ENCODE results near the gene RPE. TPM values are rescaled to one million over a fixed set of nuclear protein-coding genes. Genes with fewer than 3 reads are reported as not detected.

Gene RPE
- total RNA-seq, 4 donors from 2014 or later: 67.3 to 190 (median 87.2) TPM

DNA sequence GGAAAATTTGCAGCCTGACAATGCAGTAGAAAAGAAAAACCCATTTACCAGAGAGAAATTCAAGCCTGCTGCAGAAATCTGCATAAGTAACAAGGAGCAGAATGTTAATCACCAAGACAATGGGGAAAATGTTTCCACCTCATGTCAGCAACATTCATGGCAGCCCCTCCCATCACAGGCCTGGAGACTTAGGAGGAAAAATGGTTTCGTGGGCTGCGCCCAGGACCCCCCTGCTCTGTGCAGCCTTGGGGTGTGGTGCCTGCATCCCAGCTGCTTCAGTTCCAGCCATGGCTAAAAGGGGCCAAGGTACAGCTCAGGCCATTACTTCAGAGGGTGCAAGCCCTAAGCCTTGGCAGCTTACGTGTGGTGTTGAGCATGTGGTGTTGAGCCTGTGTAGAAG lies 53.4 kb downstream of the RPE start:
- no peaks in the 10 kb centered on the region for H3K9me3 ChIP-seq
- no peaks in the 10 kb centered on the region for H3K4me1 ChIP-seq
- no peak overlapping the region for H3K27ac ChIP-seq
- 91 to 93% methylated on average over 3 of the region's 3 CpGs for whole genome bisulfite sequencing, 2 donors
- no peak for DNase-seq
- no peaks in the 10 kb centered on the region for H3K27me3 ChIP-seq
- no peak overlapping the region for H3K4me3 ChIP-seq (replicated peaks in 1 of 3)
- H3K36me3 ChIP-seq: no peaks in the 10 kb centered on the region
- no peak for TF ChIP-seq POLR2A (IDR thresholded peaks at IDR 0.05)
- TF ChIP-seq, protein P1, sequence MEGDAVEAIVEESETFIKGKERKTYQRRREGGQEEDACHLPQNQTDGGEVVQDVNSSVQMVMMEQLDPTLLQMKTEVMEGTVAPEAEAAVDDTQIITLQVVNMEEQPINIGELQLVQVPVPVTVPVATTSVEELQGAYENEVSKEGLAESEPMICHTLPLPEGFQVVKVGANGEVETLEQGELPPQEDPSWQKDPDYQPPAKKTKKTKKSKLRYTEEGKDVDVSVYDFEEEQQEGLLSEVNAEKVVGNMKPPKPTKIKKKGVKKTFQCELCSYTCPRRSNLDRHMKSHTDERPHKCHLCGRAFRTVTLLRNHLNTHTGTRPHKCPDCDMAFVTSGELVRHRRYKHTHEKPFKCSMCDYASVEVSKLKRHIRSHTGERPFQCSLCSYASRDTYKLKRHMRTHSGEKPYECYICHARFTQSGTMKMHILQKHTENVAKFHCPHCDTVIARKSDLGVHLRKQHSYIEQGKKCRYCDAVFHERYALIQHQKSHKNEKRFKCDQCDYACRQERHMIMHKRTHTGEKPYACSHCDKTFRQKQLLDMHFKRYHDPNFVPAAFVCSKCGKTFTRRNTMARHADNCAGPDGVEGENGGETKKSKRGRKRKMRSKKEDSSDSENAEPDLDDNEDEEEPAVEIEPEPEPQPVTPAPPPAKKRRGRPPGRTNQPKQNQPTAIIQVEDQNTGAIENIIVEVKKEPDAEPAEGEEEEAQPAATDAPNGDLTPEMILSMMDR (IDR thresholded peaks at IDR 0.05): no peak
- intact Hi-C loops (cut with DNase I): no loop called here

DNA sequence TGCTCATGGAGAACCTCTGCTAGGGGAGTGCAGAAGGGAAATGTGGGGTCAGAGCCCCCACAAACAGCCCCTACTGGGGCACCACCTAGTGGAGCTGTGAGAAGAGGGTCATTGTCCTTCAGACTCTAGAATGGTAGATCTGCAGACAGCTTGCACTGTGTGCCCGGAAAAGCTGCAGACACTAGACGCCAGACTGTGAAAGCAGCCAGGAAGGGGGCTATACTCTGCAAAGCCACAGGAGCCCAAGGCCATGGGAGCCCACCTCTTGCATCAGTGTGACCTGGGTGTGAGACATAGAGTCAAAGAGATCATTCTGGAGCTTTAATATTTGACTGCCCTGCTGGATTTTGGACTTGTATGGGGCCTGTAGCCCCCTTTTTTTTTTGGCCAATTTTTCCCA lies 60.9 kb downstream of the RPE start:
- no peaks in the 10 kb centered on the region for H3K36me3 ChIP-seq
- intact Hi-C loops (cut with DNase I): no loop called here
- WGBS, 2 donors: 100% methylated on average over 2 of the region's 2 CpGs

More for the DNA sequence above, 60.9 kb downstream of the RPE start:
- Histone ChIP-seq H3K4me3 (replicated peaks in 1 of 3) (no peak overlapping the region), H3K9me3 (no peaks in the 10 kb centered on the region), H3K4me1 (no peaks in the 10 kb centered on the region), H3K27ac (no peak overlapping the region), H3K27me3 (no peaks in the 10 kb centered on the region)
- TF ChIP-seq POLR2A (IDR thresholded peaks at IDR 0.05): no peak
- TF ChIP-seq, protein P1 (IDR thresholded peaks at IDR 0.05): no peak
- DNase-seq: no peak

Other genes with a start within 250 kb of the RPE start
- gene UNC80, start 230.8 kb upstream of the RPE start, total RNA-seq: 1 to 10 TPM in 3 of 4 donors, under 1 TPM in 1; 0.27 to 3.8 (median 2.0) TPM
- 100 to 1,000 TPM in 2 of 4 donors, 10 to 100 TPM in 2; 75.8 to 154 (median 96.9) TPM for gene KANSL1L, start 168.8 kb downstream of the RPE start, total RNA-seq
- gene ACADL, start 222.8 kb downstream of the RPE start, total RNA-seq: 100 to 1,000 TPM in 2 of 4 donors, 10 to 100 TPM in 2; 72.7 to 133 (median 111) TPM